Fibroblast of upper back skin (primary cell): Measurements from ENCODE around the gene TRIM46.
"Not testable (repeated sequence)": the region's sequence is repeated elsewhere in the genome, so short reads cannot be mapped to it uniquely, and the experiment has no call there.

Experiments used
- DNase-seq: peaks from one replicate; pipeline ENCODE4 v3.0.0-alpha.2; 2013

The TRIM46 gene

GRCh38 chr1:155208541-155209311, 35.1 kb downstream of the TRIM46 start, which contains the start of gene MTX1:
Gene MTX1, plus strand, starts transcription at chr1:155208695. Its CDS starts 110 bp downstream, at chr1:155208805.
- DNase-seq = peak; percentile 83

GRCh38 chr1:155209312-155209721, 35.7 kb downstream of the TRIM46 start:
- no peak for DNase-seq

GRCh38 chr1:155210314-155211104, 36.9 kb downstream of the TRIM46 start:
- no peak for DNase-seq

GRCh38 chr1:155211381-155212050, 37.9 kb downstream of the TRIM46 start:
- peak; percentile 65 for DNase-seq

- DNase-seq = not testable (repeated sequence)
These were observed 38.4 kb downstream of the TRIM46 start for GRCh38 chr1:155212051-155212440.

GRCh38 chr1:155214702-155215101, 41.1 kb downstream of the TRIM46 start:
- not testable (repeated sequence) for DNase-seq

GRCh38 chr1:155218854-155219591, 45.4 kb downstream of the TRIM46 start:
- peak; percentile 61 for DNase-seq

- DNase-seq = no peak
These were observed 46.0 kb downstream of the TRIM46 start for GRCh38 chr1:155219592-155220031.

- DNase-seq = not testable (repeated sequence)
These were observed 46.7 kb downstream of the TRIM46 start for GRCh38 chr1:155220211-155220965.

- DNase-seq = no peak
These were observed 49.4 kb downstream of the TRIM46 start for GRCh38 chr1:155223047-155223446.

- not testable (repeated sequence) for DNase-seq
These were observed 51.7 kb downstream of the TRIM46 start for GRCh38 chr1:155225404-155225759.

- peak; percentile 84 for DNase-seq
These were observed 52.7 kb downstream of the TRIM46 start for GRCh38 chr1:155226188-155226909.

GRCh38 chr1:155226910-155227260, 53.2 kb downstream of the TRIM46 start:
- no peak for DNase-seq

GRCh38 chr1:155227261-155228095, 53.8 kb downstream of the TRIM46 start:
- DNase-seq = peak; percentile 100

- DNase-seq = no peak
These were observed 54.4 kb downstream of the TRIM46 start for GRCh38 chr1:155228096-155228427.

- DNase-seq = not testable (repeated sequence)
These were observed 57.7 kb downstream of the TRIM46 start for GRCh38 chr1:155231302-155231701.

- peak; percentile 81 for DNase-seq
These were observed 58.6 kb downstream of the TRIM46 start for GRCh38 chr1:155232001-155232978.

GRCh38 chr1:155233502-155233901, 59.9 kb downstream of the TRIM46 start:
- DNase-seq = not testable (repeated sequence)
